Urinary bladder (tissue), 4 donors: ENCODE results near the gene MYOM1. TPM values are rescaled to one million over a fixed set of nuclear protein-coding genes. Genes with fewer than 3 reads are reported as not detected.

Experiments used
- DNase-seq: peaks from one replicate; pipeline ENCODE4 v3.0.0-alpha.2; 2015; ENCODE audit errors: extremely low spot score
- H3K27ac ChIP-seq: one replicate; pipeline ENCODE4 v1.5.1; 2013; ENCODE audit warnings: low read depth, mild to moderate bottlenecking, moderate library complexity
- H3K36me3 ChIP-seq: one replicate; pipeline ENCODE4 v1.6.1; 2013; ENCODE audit warnings: mild to moderate bottlenecking, moderate library complexity; ENCODE audit not compliant: insufficient read depth
- H3K4me1 ChIP-seq: one replicate; pipeline ENCODE4 v1.6.1; 2013; ENCODE audit warnings: mild to moderate bottlenecking, moderate library complexity; ENCODE audit not compliant: insufficient read depth
- H3K4me3 ChIP-seq: one replicate; pipeline ENCODE4 v1.5.1; 2013; ENCODE audit warnings: low read depth, low read length
- WGBS: extraction: QIAGEN DNeasy Blood & Tissue Kit; methylation state at CpG from one replicate; pipeline ENCODE4 v1.1.7; 2013; 5-methylcytosine and 5-hydroxymethylcytosine counted together
- polyA plus RNA-seq: library from polyadenylated mRNA; stranded (reverse); fragments of 200-250 nt; gene quantifications from one replicate; pipeline ENCODE4 v1.2.3, GENCODE V29; 2013
- total RNA-seq: library from RNA; depleted of rRNA; stranded (reverse); fragments of >200 nt; gene quantifications from one replicate; pipeline ENCODE4 v1.2.3, GENCODE V29; 2014
- donor health status: healthy with polysubstance abuse.
- donor health status: healthy.

The MYOM1 gene
- total and polyA plus RNA-seq, 2 donors = 14.9 to 41.9 TPM

- Histone ChIP-seq H3K4me3 (no peak overlapping the region), H3K36me3 (no peaks in the 10 kb centered on the region), H3K27ac (no peak overlapping the region), H3K4me1 (no peaks in the 10 kb centered on the region)
- 60% methylated on average over 10 of the region's 10 CpGs for WGBS
- DNase-seq = no peak
Observed at GRCh38 chr18:3179430-3180089, 40.2 kb downstream of the MYOM1 start.

- no peaks in the 10 kb centered on the region for H3K4me1 ChIP-seq
- H3K4me3 ChIP-seq = no peak overlapping the region
- H3K27ac ChIP-seq = no peak overlapping the region
- DNase-seq = no peak
- no peaks in the 10 kb centered on the region for H3K36me3 ChIP-seq
- 74% methylated on average over 15 of the region's 15 CpGs for WGBS
Observed at GRCh38 chr18:3177902-3178687, 41.7 kb downstream of the MYOM1 start.

GRCh38 chr18:3175195-3175758 is 44.5 kb downstream of the MYOM1 start:
- WGBS = 55% methylated on average over 2 of the region's 2 CpGs
- H3K27ac ChIP-seq = no peak overlapping the region
- H3K36me3 ChIP-seq = no peaks in the 10 kb centered on the region

GRCh38 chr18:3172097-3172496 is 47.7 kb downstream of the MYOM1 start:
- Histone ChIP-seq H3K4me3 (no peak overlapping the region), H3K36me3 (no peaks in the 10 kb centered on the region), H3K27ac (no peak overlapping the region), H3K4me1 (no peaks in the 10 kb centered on the region)
- DNase-seq = no peak
- 72% methylated on average over 3 of the region's 3 CpGs for WGBS

More at GRCh38 chr18:3175195-3175758, 44.5 kb downstream of the MYOM1 start:
- DNase-seq = no peak
- H3K4me1 ChIP-seq = no peaks in the 10 kb centered on the region
- no peak overlapping the region for H3K4me3 ChIP-seq

- Histone ChIP-seq H3K4me3 (no peak overlapping the region), H3K36me3 (no peaks in the 10 kb centered on the region), H3K27ac (no peak overlapping the region), H3K4me1 (no peaks in the 10 kb centered on the region)
- WGBS = 28% methylated on average over 4 of the region's 4 CpGs
- no peak for DNase-seq
Observed at GRCh38 chr18:3171631-3172030, 48.1 kb downstream of the MYOM1 start.

GRCh38 chr18:3170441-3171161 is 49.2 kb downstream of the MYOM1 start:
- DNase-seq = no peak
- H3K4me1 ChIP-seq = no peaks in the 10 kb centered on the region
- H3K27ac ChIP-seq = no peak overlapping the region
- no peaks in the 10 kb centered on the region for H3K36me3 ChIP-seq
- WGBS = 81% methylated on average over 6 of the region's 6 CpGs
- no peak overlapping the region for H3K4me3 ChIP-seq

- WGBS = 75% methylated on average over 4 of the region's 4 CpGs
- Histone ChIP-seq H3K36me3 (no peaks in the 10 kb centered on the region), H3K27ac (no peak overlapping the region), H3K4me3 (no peak overlapping the region), H3K4me1 (no peaks in the 10 kb centered on the region)
- DNase-seq = no peak
Observed at GRCh38 chr18:3164381-3164780, 55.4 kb downstream of the MYOM1 start.

- 87% methylated on average over 5 of the region's 5 CpGs for WGBS
- Histone ChIP-seq H3K4me3 (no peak overlapping the region), H3K27ac (no peak overlapping the region), H3K36me3 (no peaks in the 10 kb centered on the region), H3K4me1 (no peaks in the 10 kb centered on the region)
- DNase-seq = no peak
Observed at GRCh38 chr18:3163968-3164367, 55.8 kb downstream of the MYOM1 start.

- WGBS = 79% methylated on average over 3 of the region's 3 CpGs
- DNase-seq = no peak
- Histone ChIP-seq H3K36me3 (no peaks in the 10 kb centered on the region), H3K4me1 (no peaks in the 10 kb centered on the region), H3K27ac (no peak overlapping the region), H3K4me3 (no peak overlapping the region)
Observed at GRCh38 chr18:3162181-3162580, 57.6 kb downstream of the MYOM1 start.

GRCh38 chr18:3159830-3160229 is 59.9 kb downstream of the MYOM1 start:
- no peaks in the 10 kb centered on the region for H3K36me3 ChIP-seq
- no peak for DNase-seq
- no peak overlapping the region for H3K4me3 ChIP-seq
- no peaks in the 10 kb centered on the region for H3K4me1 ChIP-seq
- WGBS = 93% methylated on average over 1 of the region's 1 CpG
- no peak overlapping the region for H3K27ac ChIP-seq

GRCh38 chr18:3157606-3158005 is 62.2 kb downstream of the MYOM1 start:
- Histone ChIP-seq H3K4me3 (no peak overlapping the region), H3K4me1 (no peaks in the 10 kb centered on the region), H3K36me3 (no peaks in the 10 kb centered on the region), H3K27ac (no peak overlapping the region)
- DNase-seq = no peak
- WGBS = 79% methylated on average over 2 of the region's 2 CpGs

GRCh38 chr18:3157086-3157485 is 62.7 kb downstream of the MYOM1 start:
- WGBS = 94% methylated on average over 5 of the region's 5 CpGs
- Histone ChIP-seq H3K4me1 (no peaks in the 10 kb centered on the region), H3K4me3 (no peak overlapping the region), H3K36me3 (no peaks in the 10 kb centered on the region), H3K27ac (no peak overlapping the region)
- DNase-seq = no peak

- Histone ChIP-seq H3K4me3 (no peak overlapping the region), H3K4me1 (no peaks in the 10 kb centered on the region), H3K36me3 (no peaks in the 10 kb centered on the region), H3K27ac (no peak overlapping the region)
- WGBS = 84% methylated on average over 1 of the region's 1 CpG
- DNase-seq = no peak
Observed at GRCh38 chr18:3156325-3156640, 63.5 kb downstream of the MYOM1 start.

- H3K4me1 ChIP-seq = no peaks in the 10 kb centered on the region
- no peak for DNase-seq
- no peak overlapping the region for H3K27ac ChIP-seq
- no peaks in the 10 kb centered on the region for H3K36me3 ChIP-seq
- WGBS = 91% methylated on average over 2 of the region's 2 CpGs
- H3K4me3 ChIP-seq = no peak overlapping the region
Observed at GRCh38 chr18:3154214-3154613, 65.6 kb downstream of the MYOM1 start.
